ENCODE results near the gene ENPP5. TPM values are rescaled to one million over a fixed set of nuclear protein-coding genes. Genes with fewer than 3 reads are reported as not detected.

ENPP5 gene
- total RNA-seq, 1 donor from 2014 or later = not detected

- no peaks in the 10 kb centered on the region for H3K9me3 Mint-ChIP-seq (ENCODE audit: unreplicated experiment)
- H3K36me3 Mint-ChIP-seq (ENCODE audit: unreplicated experiment) = no peaks in the 10 kb centered on the region
- TF ChIP-seq CTCF (IDR thresholded peaks at IDR 0.05) = peak; percentile 22
- peaks cover 3% of the 10 kb centered on the region for H3K4me1 Mint-ChIP-seq (ENCODE audit: unreplicated experiment)
- H3K27me3 Mint-ChIP-seq (ENCODE audit: unreplicated experiment) = peaks cover 47% of the 10 kb centered on the region
- no peak for DNase-seq (ENCODE audit: extremely low spot score, unreplicated experiment)
- no peak overlapping the region for H3K4me3 Mint-ChIP-seq (ENCODE audit: unreplicated experiment)
- H3K27ac Mint-ChIP-seq (ENCODE audit: unreplicated experiment) = no peak overlapping the region
Observed at GRCh38 chr6:46184114-46184513, 13.3 kb upstream of the ENPP5 start.

GRCh38 chr6:46175976-46176375 lies 5.2 kb upstream of the ENPP5 start:
- no peak for TF ChIP-seq CTCF (IDR thresholded peaks at IDR 0.05)
- no peaks in the 10 kb centered on the region for H3K36me3 Mint-ChIP-seq (ENCODE audit: unreplicated experiment)
- no peak overlapping the region for H3K27ac Mint-ChIP-seq (ENCODE audit: unreplicated experiment)
- H3K4me3 Mint-ChIP-seq (ENCODE audit: unreplicated experiment) = no peak overlapping the region
- DNase-seq (ENCODE audit: extremely low spot score, unreplicated experiment) = no peak
- H3K4me1 Mint-ChIP-seq (ENCODE audit: unreplicated experiment) = no peaks in the 10 kb centered on the region
- H3K9me3 Mint-ChIP-seq (ENCODE audit: unreplicated experiment) = no peaks in the 10 kb centered on the region
- peaks cover 59% of the 10 kb centered on the region for H3K27me3 Mint-ChIP-seq (ENCODE audit: unreplicated experiment)

GRCh38 chr6:46175446-46175845 lies 4.7 kb upstream of the ENPP5 start:
- DNase-seq (ENCODE audit: extremely low spot score, unreplicated experiment) = no peak
- Mint-ChIP-seq H3K4me1 (ENCODE audit: unreplicated experiment) (peaks cover 2% of the 10 kb centered on the region), H3K27me3 (ENCODE audit: unreplicated experiment) (peaks cover 57% of the 10 kb centered on the region), H3K9me3 (ENCODE audit: unreplicated experiment) (no peaks in the 10 kb centered on the region), H3K27ac (ENCODE audit: unreplicated experiment) (no peak overlapping the region), H3K36me3 (ENCODE audit: unreplicated experiment) (no peaks in the 10 kb centered on the region), H3K4me3 (ENCODE audit: unreplicated experiment) (no peak overlapping the region)
- no peak for TF ChIP-seq CTCF (IDR thresholded peaks at IDR 0.05)

- DNase-seq (ENCODE audit: extremely low spot score, unreplicated experiment) = no peak
- Mint-ChIP-seq H3K27me3 (ENCODE audit: unreplicated experiment) (peaks cover 59% of the 10 kb centered on the region), H3K9me3 (ENCODE audit: unreplicated experiment) (no peaks in the 10 kb centered on the region), H3K27ac (ENCODE audit: unreplicated experiment) (no peak overlapping the region), H3K4me1 (ENCODE audit: unreplicated experiment) (peaks cover 8% of the 10 kb centered on the region), H3K4me3 (ENCODE audit: unreplicated experiment) (no peak overlapping the region), H3K36me3 (ENCODE audit: unreplicated experiment) (no peaks in the 10 kb centered on the region)
- no peak for TF ChIP-seq CTCF (IDR thresholded peaks at IDR 0.05)
Observed at GRCh38 chr6:46174904-46175303, 4.1 kb upstream of the ENPP5 start.

GRCh38 chr6:46172176-46172575 lies 1.4 kb upstream of the ENPP5 start:
- no peak for DNase-seq (ENCODE audit: extremely low spot score, unreplicated experiment)
- Mint-ChIP-seq H3K4me1 (ENCODE audit: unreplicated experiment) (peaks cover 8% of the 10 kb centered on the region), H3K9me3 (ENCODE audit: unreplicated experiment) (no peaks in the 10 kb centered on the region), H3K36me3 (ENCODE audit: unreplicated experiment) (no peaks in the 10 kb centered on the region), H3K27ac (ENCODE audit: unreplicated experiment) (no peak overlapping the region), H3K27me3 (ENCODE audit: unreplicated experiment) (peaks cover 55% of the 10 kb centered on the region), H3K4me3 (ENCODE audit: unreplicated experiment) (no peak overlapping the region)
- no peak for TF ChIP-seq CTCF (IDR thresholded peaks at IDR 0.05)
